MM.1S (cell line): ENCODE data around the gene CHST6.
A peak's percentile ranks its signal among the peaks of the same experiment; 100 is the strongest.

Source experiments
- DNase-seq: peaks from one replicate; pipeline ENCODE4 v3.0.0-alpha.2; 2015
- H2AFZ ChIP-seq: fragments of 300-600 bp; sonication (generic); 2 replicates; pipeline ENCODE4 v1.6.0; 2016; ENCODE audit warnings: antibody characterized with exemption, low read length
- H3F3A ChIP-seq: fragments of 300-600 bp; sonication (generic); 2 replicates; pipeline ENCODE4 v1.6.1; 2016; ENCODE audit warnings: mild to moderate bottlenecking, antibody characterized with exemption, low read length, moderate library complexity, mixed read lengths; ENCODE audit not compliant: insufficient read depth
- H3K27ac ChIP-seq: fragments of 300-600 bp; sonication (generic); 2 replicates; pipeline ENCODE4 v1.5.1; 2016; ENCODE audit warnings: mild to moderate bottlenecking, low read length
- H3K27me3 ChIP-seq: fragments of 300-600 bp; sonication (generic); replicated peaks from 2 replicates; pipeline ENCODE4 v1.6.0; 2016; ENCODE audit warnings: low read length; ENCODE audit not compliant: insufficient read depth
- H3K36me3 ChIP-seq: fragments of 300-600 bp; sonication (generic); replicated peaks from 2 replicates; pipeline ENCODE4 v1.6.1; 2016; ENCODE audit warnings: mild to moderate bottlenecking, low read length, mixed read lengths; ENCODE audit not compliant: insufficient read depth
- H3K4me1 ChIP-seq: fragments of 300-600 bp; sonication (generic); 2 replicates; pipeline ENCODE4 v1.6.1; 2016; ENCODE audit warnings: low read length, mixed read lengths
- H3K4me2 ChIP-seq: fragments of 300-600 bp; sonication (generic); 2 replicates; pipeline ENCODE4 v1.6.0; 2016; ENCODE audit warnings: low read depth, low read length
- H3K4me3 ChIP-seq: fragments of 300-600 bp; sonication (generic); 2 replicates; pipeline ENCODE4 v1.5.1; 2016; ENCODE audit warnings: low read length, mixed read lengths
- H3K79me2 ChIP-seq: fragments of 300-600 bp; sonication (generic); 2 replicates; pipeline ENCODE4 v1.6.1; 2016; ENCODE audit warnings: mixed run types, low read length, mixed read lengths
- H3K9ac ChIP-seq: fragments of 300-600 bp; sonication (generic); 2 replicates; pipeline ENCODE4 v1.6.1; 2016; ENCODE audit warnings: low read length, mixed read lengths
- H3K9me2 ChIP-seq: fragments of 300-600 bp; sonication (generic); replicated peaks from 2 replicates; pipeline ENCODE4 v1.6.1; 2016; ENCODE audit warnings: mild to moderate bottlenecking, low read length, mixed read lengths; ENCODE audit not compliant: insufficient read depth
- H3K9me3 ChIP-seq: fragments of 300-600 bp; sonication (generic); replicated peaks from 2 replicates; pipeline ENCODE4 v1.6.1; 2016; ENCODE audit warnings: mild to moderate bottlenecking, low read length, mixed read lengths; ENCODE audit not compliant: insufficient read depth
- H4K20me1 ChIP-seq: fragments of 300-600 bp; sonication (generic); 2 replicates; pipeline ENCODE4 v1.6.1; 2016; ENCODE audit warnings: mild to moderate bottlenecking, low read length, moderate library complexity, mixed read lengths; ENCODE audit not compliant: insufficient read depth
- EZH2 ChIP-seq: fragments of 300-600 bp; sonication (generic); optimal IDR thresholded peaks from 2 replicates; pipeline ENCODE3; 2017; ENCODE audit warnings: low read depth, mild to moderate bottlenecking, antibody characterized with exemption, low read length, mixed read lengths
- EZH2phosphoT487 ChIP-seq: fragments of 300-600 bp; sonication (generic); IDR thresholded peaks from 2 replicates; pipeline ENCODE4 v1.6.1; 2018; ENCODE audit warnings: antibody characterized with exemption, low read length
- TF ChIP-seq, protein P1 (sequence below): fragments of 300-600 bp; sonication (generic); IDR thresholded peaks from 2 replicates; pipeline ENCODE4 v1.5.1; 2016; ENCODE audit warnings: antibody characterized with exemption, low read length, mixed read lengths

CHST6 gene

DNA sequence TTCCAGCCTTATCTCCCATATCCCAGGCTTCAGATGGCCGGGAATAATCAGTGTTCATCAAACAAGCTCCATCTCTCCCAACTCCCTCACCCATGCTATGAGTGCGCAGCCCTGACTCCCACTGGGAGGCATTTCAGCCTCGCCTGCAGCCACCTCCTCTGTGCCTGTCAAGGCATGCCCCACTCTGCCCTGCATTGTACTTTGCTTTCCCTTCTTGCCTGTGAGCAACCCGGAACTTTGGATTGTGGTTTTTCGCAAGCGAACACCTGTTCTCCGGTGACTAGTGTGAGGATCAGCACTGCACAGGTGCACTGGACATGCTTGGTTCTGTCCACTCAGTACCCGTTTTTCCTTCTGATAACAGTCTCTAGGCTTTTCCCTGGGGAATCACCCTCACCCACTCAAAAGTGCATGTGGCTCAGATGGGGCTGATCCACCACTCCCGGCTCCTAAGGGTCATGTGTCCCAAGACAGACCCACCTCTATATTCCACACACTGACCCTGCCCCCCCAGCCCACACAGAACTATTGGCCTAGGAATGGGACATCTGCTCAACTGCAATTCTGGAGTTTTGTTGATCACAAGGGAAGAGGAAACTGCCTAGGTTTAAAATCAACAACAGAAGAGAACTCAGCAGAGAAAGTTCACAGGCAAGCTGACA, 9.1 kb downstream of the CHST6 start:
- no peaks in the 10 kb centered on the region for H3K9me2 ChIP-seq
- 0 out of 2 replicates have a peak, but pooled peaks cover 14% of the 10 kb centered on the region for H3K4me1 ChIP-seq
- no peaks in the 10 kb centered on the region for H3K9me3 ChIP-seq
- H4K20me1 ChIP-seq = no peaks in the 10 kb centered on the region
- peak overlapping the region; percentile 9; the same call in 1 of the 2 replicates for H3K4me2 ChIP-seq
- no peaks in the 10 kb centered on the region for H3K27me3 ChIP-seq
- no peaks in the 10 kb centered on the region for H3F3A ChIP-seq
- H3K79me2 ChIP-seq = no peaks in the 10 kb centered on the region
- H3K27ac ChIP-seq = no peak overlapping the region
- H3K4me3 ChIP-seq = no peak overlapping the region
- DNase-seq = peak; percentile 40
- no peaks in the 10 kb centered on the region for H3K36me3 ChIP-seq
- TF ChIP-seq EZH2 = no peak
- no peak for TF ChIP-seq EZH2phosphoT487
- TF ChIP-seq, protein P1, sequence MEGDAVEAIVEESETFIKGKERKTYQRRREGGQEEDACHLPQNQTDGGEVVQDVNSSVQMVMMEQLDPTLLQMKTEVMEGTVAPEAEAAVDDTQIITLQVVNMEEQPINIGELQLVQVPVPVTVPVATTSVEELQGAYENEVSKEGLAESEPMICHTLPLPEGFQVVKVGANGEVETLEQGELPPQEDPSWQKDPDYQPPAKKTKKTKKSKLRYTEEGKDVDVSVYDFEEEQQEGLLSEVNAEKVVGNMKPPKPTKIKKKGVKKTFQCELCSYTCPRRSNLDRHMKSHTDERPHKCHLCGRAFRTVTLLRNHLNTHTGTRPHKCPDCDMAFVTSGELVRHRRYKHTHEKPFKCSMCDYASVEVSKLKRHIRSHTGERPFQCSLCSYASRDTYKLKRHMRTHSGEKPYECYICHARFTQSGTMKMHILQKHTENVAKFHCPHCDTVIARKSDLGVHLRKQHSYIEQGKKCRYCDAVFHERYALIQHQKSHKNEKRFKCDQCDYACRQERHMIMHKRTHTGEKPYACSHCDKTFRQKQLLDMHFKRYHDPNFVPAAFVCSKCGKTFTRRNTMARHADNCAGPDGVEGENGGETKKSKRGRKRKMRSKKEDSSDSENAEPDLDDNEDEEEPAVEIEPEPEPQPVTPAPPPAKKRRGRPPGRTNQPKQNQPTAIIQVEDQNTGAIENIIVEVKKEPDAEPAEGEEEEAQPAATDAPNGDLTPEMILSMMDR = no peak
- no peak overlapping the region for H2AFZ ChIP-seq
- no peak overlapping the region for H3K9ac ChIP-seq

- H3K4me2 ChIP-seq = peak overlapping the region; percentile 9; the same call in 1 of the 2 replicates
- H3K9me2 ChIP-seq = no peaks in the 10 kb centered on the region
- DNase-seq = no peak
- no peak overlapping the region for H2AFZ ChIP-seq
- H3K79me2 ChIP-seq = no peaks in the 10 kb centered on the region
- TF ChIP-seq, protein P1 = no peak
- TF ChIP-seq EZH2phosphoT487 = no peak
- TF ChIP-seq EZH2 = no peak
- H3K27me3 ChIP-seq = no peaks in the 10 kb centered on the region
- no peaks in the 10 kb centered on the region for H3K36me3 ChIP-seq
- H3K9me3 ChIP-seq = no peaks in the 10 kb centered on the region
- H3K9ac ChIP-seq = no peak overlapping the region
- H4K20me1 ChIP-seq = no peaks in the 10 kb centered on the region
- no peak overlapping the region for H3K4me3 ChIP-seq
- no peak overlapping the region for H3K27ac ChIP-seq
- H3F3A ChIP-seq = no peaks in the 10 kb centered on the region
- H3K4me1 ChIP-seq = 0 out of 2 replicates have a peak, but pooled peaks cover 14% of the 10 kb centered on the region
These were observed 9.8 kb downstream of the CHST6 start for GRCh38 chr16:75485230-75486013.

DNA sequence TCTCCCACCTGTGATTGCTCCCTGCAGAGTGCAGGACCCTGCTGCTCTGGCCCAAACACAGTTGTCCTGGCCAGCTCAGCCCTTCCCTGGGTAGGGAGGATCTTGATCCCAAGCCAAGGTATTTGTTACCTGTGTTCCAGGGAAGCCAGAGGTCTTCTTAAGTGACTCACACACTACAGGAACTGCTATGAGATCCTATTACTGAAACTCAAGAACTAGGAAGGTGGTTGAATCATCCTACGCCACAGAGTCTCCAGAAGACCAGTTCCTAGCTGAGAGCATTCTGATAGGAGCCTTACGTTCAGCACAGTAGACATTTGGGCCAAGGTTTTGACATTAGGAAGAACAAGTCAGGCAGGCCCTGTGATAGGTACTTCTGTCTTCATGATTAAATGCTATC, 12.0 kb downstream of the CHST6 start:
- DNase-seq = no peak

More for the DNA sequence above, 12.0 kb downstream of the CHST6 start:
- H2AFZ ChIP-seq = no peak overlapping the region
- no peaks in the 10 kb centered on the region for H3K36me3 ChIP-seq
- H3K4me2 ChIP-seq = no peak overlapping the region
- H3K27ac ChIP-seq = no peak overlapping the region
- 0 out of 2 replicates have a peak, but pooled peaks cover 14% of the 10 kb centered on the region for H3K4me1 ChIP-seq
- H3K9ac ChIP-seq = no peak overlapping the region
- H3K9me3 ChIP-seq = no peaks in the 10 kb centered on the region
- H3K9me2 ChIP-seq = no peaks in the 10 kb centered on the region
- TF ChIP-seq EZH2phosphoT487 (no peak), EZH2 (no peak)
- TF ChIP-seq, protein P1 = no peak
- H3K27me3 ChIP-seq = no peaks in the 10 kb centered on the region
- H3F3A ChIP-seq = no peaks in the 10 kb centered on the region
- no peaks in the 10 kb centered on the region for H4K20me1 ChIP-seq
- H3K79me2 ChIP-seq = no peaks in the 10 kb centered on the region
- no peak overlapping the region for H3K4me3 ChIP-seq
